IPS-NIHi11 (cell line): Measurements from ENCODE around the gene TRMT2A.

ENCODE experiments used
- DNase-seq: peaks from one replicate; pipeline ENCODE4 v3.0.0; 2012; ENCODE audit warnings: mixed read lengths, low spot score

The TRMT2A gene

GRCh38 chr22:20149257-20150250 lies 32.5 kb upstream of the TRMT2A start:
- DNase-seq = no peak

DNA sequence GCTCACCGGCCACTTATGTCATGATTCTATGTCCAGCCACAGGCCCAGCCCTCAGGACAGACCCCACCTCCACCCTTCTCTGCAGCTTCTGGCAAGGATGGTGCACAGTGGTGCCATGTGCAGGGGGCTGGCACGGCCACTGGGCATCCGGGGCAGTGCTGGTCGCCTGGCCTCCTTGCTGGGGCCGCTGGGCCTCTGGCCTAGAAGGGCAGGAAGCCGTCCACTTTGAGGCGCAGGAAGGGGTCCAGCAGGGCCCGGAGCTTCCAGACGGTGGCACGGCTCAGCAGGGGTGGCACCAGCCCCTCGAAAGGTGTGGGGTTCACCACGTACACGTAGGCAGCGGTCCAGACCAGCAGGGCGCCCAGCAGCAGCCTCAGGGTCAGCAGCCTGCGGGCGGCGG lies 31.4 kb upstream of the TRMT2A start:
- no peak for DNase-seq

GRCh38 chr22:20147237-20147988 lies 30.4 kb upstream of the TRMT2A start:
- DNase-seq = no peak

GRCh38 chr22:20146777-20147176 lies 29.8 kb upstream of the TRMT2A start:
- no peak for DNase-seq

DNA sequence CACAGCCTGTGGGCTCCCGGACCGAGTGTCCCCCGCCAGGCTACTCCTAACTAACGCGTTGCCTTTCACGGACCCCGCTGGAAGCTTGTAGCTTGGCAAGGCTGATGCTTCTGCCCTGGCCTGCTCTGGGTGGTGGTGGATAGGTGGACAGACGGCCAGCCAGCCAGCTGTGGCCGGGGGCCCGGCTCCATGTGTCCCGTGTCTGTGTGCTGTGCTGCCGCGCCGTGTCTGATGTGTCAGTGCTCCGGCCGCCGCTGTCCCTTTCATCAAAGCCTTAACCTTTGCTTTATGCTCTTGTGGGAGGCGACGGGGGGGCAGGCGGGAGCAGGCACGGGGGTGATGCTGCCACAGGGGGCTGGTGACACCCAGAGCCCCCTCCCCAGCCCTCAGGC lies 28.8 kb upstream of the TRMT2A start:
- DNase-seq = no peak

DNA sequence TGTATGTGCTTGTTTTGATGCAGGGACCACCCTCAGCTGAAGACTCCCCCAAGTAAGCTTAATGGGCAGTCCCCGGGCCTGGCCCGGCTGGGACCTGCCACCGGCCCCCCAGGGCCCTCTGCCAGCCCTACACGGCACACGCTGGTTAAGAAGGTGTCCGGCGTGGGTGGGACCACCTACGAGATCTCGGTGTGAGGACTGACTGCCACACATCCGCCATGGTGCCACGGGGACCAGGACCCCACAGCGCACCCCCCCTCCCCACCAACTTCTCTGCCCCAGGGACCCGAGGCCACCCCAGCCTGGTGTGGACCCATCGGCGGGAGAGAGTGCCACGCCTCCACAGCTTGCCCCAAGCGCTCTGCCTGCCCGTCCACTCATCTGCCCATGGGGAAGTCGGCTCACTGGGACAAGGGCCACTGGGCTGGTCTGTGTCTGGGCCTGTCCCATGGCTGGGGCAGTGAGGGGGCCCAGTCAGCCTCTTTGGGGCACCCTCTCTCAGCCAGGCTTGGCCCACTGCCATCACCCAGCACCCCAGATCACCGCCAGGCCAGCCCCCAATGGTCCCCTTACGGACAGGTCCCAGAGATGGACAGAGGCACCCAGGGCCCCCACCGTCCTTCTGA lies 28.3 kb upstream of the TRMT2A start:
- DNase-seq = no peak

GRCh38 chr22:20143883-20144665 lies 27.0 kb upstream of the TRMT2A start:
- DNase-seq = no peak

- DNase-seq = no peak
These were observed 25.9 kb upstream of the TRMT2A start for GRCh38 chr22:20142711-20143621.

- no peak for DNase-seq
These were observed 24.4 kb upstream of the TRMT2A start for GRCh38 chr22:20141186-20142077.

GRCh38 chr22:20140521-20140964 lies 23.5 kb upstream of the TRMT2A start:
- no peak for DNase-seq

GRCh38 chr22:20140107-20140445 lies 23.1 kb upstream of the TRMT2A start:
- DNase-seq = no peak

DNA sequence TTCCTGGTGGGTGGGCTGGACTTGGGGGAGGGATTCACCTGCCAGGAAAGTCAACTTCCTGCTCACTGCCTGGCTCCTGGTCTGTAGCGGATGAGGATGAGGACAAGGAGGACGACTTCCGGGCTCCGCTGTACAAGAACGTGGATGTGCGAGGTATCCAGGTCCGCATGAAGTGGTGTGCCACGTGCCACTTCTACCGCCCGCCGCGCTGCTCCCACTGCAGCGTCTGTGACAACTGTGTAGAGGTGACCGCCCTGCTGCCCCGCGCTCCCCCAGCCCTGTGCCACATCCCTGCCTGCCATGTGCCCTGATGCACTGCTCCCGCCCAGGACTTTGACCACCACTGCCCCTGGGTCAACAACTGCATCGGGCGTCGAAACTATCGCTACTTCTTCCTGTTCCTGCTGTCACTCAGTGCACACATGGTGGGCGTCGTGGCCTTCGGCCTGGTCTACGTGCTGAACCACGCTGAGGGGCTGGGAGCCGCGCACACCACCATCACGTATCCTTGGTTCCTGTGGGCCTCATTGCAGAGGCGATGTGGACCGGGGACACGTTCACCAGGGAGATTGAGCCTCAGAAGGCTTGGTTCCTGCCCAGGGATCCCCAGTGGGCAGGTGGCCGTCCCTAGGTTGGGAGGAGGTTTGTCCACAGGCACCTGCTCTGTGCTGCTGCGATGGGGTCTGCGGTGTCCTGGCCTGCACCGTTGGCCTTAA lies 22.5 kb upstream of the TRMT2A start:
- no peak for DNase-seq

DNA sequence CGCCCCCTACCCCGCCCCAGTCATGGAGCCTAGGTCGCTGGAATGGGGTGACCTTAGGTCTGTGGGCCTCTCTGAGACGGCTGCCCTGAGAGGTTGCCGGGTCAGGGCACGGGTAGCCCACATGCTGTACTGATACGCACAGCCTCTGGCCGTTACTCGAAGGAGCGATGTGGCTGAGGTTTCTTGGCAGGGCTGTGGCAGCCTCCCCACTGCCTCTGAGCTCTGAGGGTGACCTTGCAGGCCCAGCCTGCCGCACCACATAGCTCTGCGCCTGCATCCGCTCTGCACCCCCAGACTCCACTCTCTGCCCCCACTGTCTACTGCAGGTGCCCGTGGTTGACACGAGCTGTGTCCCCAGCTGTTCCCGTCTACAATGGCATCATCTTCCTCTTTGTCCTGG lies 21.8 kb upstream of the TRMT2A start:
- no peak for DNase-seq

GRCh38 chr22:20138417-20138738 lies 21.4 kb upstream of the TRMT2A start:
- DNase-seq = no peak

GRCh38 chr22:20137671-20138416 lies 20.8 kb upstream of the TRMT2A start:
- DNase-seq = no peak

DNA sequence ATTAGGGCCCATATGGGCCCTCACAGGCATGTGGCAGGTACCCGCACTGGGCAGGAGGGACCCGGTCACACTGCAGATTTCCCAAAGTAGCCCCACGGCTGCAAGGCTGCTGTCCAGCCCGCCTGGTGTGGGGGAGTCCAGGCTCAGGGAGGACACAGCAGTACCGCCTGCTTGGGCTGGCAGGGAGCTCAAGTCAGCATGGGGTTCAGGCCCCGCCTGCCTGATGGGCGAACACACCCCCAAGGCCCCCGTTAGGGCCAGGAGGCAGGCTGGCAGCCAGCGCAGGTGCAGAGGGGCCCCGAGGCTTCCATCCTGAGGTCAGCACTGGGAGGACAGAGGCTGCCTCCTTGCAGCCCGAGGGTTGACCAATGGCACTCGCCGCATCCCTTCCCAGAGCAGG lies 20.1 kb upstream of the TRMT2A start:
- DNase-seq = no peak

DNA sequence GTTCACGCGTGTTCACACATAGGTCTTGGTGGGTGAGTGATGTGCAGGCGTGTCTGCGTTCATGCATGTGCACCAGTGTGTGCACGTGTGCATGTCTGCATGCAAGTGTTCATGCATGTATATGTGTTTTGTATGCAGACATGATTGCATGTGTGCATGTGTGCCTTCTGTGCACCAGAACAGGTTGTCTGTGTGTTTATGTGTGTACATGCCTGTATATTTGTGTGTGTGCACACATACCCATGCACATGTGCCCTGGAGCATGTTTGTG lies 19.5 kb upstream of the TRMT2A start:
- DNase-seq = no peak

DNA sequence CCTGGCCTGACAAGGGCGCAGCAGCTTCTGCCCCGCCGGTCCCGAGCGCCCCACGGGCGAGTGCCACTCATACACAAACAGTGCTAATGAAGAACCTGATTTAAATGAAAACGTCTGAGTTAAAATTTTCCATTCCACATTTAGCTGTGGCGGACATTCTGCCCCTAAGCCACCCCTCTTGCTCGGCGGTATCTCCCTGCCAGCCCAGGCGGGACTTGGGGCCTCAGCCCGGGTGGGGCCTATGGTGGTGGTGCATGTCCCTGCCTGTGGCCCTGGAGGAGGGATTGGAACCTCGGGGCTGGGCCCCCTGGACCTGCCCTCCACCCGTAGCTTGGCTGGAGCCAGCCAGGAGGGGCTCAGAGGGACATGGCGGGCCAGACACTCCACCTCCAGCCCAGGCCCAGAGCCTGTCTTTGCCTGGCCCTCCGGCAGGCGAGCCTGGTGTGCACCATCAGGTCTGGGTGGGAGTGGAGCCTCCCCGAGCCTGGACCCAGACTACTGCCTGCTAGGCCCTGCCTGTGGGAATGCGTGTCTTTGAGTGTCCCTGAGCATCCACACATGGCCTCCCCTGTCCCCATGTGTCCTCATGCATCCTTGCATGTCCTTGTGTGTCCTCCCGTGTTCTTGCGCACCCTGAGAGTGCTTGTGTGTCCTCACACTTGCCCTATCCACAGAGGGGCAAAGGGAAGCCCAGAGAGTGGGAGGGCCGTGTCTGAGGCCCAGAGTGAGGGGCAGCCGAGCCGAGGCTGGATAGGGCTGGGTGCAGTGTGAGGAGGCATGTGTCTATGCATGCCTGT lies 19.0 kb upstream of the TRMT2A start:
- DNase-seq = no peak
